GM12878 (cell line): Measurements from ENCODE around the gene DYDC2. TPM values are rescaled to one million over a fixed set of nuclear protein-coding genes. Genes with fewer than 3 reads are reported as not detected.

Experiments
- ATAC-seq: fragments of 200-7000 bp; cut with Tn5 transposase; 3 replicates; pipeline ENCODE4 v1.9.1; 2020; ENCODE audit warnings: mild to moderate bottlenecking, moderate library complexity
- BruUV-seq: library from RNA; stranded (reverse); fragments of 400-500 nt; replicated peaks from 2 replicates; lab custom pipeline; 2021; lab: Mats Ljungman, UMichigan
- CTCF ChIA-PET: fragments of 300-600 bp; sonication (Branson Sonifier 250); formaldehyde crosslinking; extraction: SDS; loops from one replicate; lab custom pipeline; 2021; ENCODE audit warnings: inconsistent platforms; lab: Yijun Ruan, JAX
- POLR2A ChIA-PET: fragments of 350-600 bp; formaldehyde crosslinking; extraction: SDS; loops from one replicate; lab custom pipeline; 2021; ENCODE audit warnings: inconsistent platforms; lab: Charles Lee
- RAD21 ChIA-PET: fragments of 300-600 bp; sonication (Branson Sonifier 250); formaldehyde crosslinking; loops from one replicate; lab custom pipeline; 2023; ENCODE audit warnings: antibody characterized with exemption; ENCODE audit not compliant: unreplicated experiment; lab: Charles Lee
- SMC1A ChIA-PET: fragments of 300-600 bp; sonication (Branson Sonifier 250); formaldehyde crosslinking; loops from one replicate; lab custom pipeline; 2023; ENCODE audit not compliant: unreplicated experiment, uncharacterized antibody; lab: Charles Lee
- DNase-seq: peaks from one replicate; pipeline ENCODE4 v3.0.0-alpha.2; 2011; ENCODE audit warnings: low read depth, low spot score
- FAIRE-seq: peaks from 3 replicates; lab custom pipeline; 2011; peaks lifted over from hg19 to GRCh38; lab: Jason Lieb, UNC
- H2AFZ ChIP-seq: 2 replicates; pipeline ENCODE4 v1.6.0; 2011; ENCODE audit warnings: low read depth, low read length, control low read depth; ENCODE audit not compliant: control insufficient read depth
- H3K27ac ChIP-seq: 2 replicates; pipeline ENCODE4 v1.5.1; 2011; ENCODE audit warnings: control low read depth; ENCODE audit not compliant: control insufficient read depth, insufficient read depth
- H3K27me3 ChIP-seq, 2 experiments: replicated peaks in 1 of 2; 2 replicates each; pipeline versions ENCODE4 v1.6.0 to v1.6.1; 2011; ENCODE audit warnings: low read length in 1 of 2; ENCODE audit not compliant: control insufficient read depth in 2 of 2, insufficient read depth in 2 of 2
- H3K36me3 ChIP-seq, 2 experiments: 2 replicates each; pipeline ENCODE4 v1.5.1; 2011; ENCODE audit warnings: low read length in 1 of 2; ENCODE audit not compliant: control insufficient read depth in 2 of 2, insufficient read depth in 2 of 2
- H3K4me1 ChIP-seq: 2 replicates; pipeline ENCODE4 v1.6.1; 2011; ENCODE audit warnings: mild to moderate bottlenecking, low read length, moderate library complexity, mixed read lengths; ENCODE audit not compliant: control insufficient read depth, insufficient read depth
- H3K4me2 ChIP-seq: 2 replicates; pipeline ENCODE4 v1.6.0; 2011; ENCODE audit warnings: control low read depth; ENCODE audit not compliant: control insufficient read depth, insufficient read depth
- H3K4me3 ChIP-seq: fragments of 200-600 bp; sonication (generic); 2 replicates; pipeline ENCODE4 v1.5.1; 2016
- H3K79me2 ChIP-seq: 2 replicates; pipeline ENCODE4 v1.6.0; 2011; ENCODE audit warnings: low read length; ENCODE audit not compliant: control insufficient read depth, insufficient read depth
- H3K9ac ChIP-seq: 2 replicates; pipeline ENCODE4 v1.8.0; 2011; ENCODE audit warnings: low read length, control low read depth, mixed read lengths; ENCODE audit not compliant: control insufficient read depth, insufficient read depth
- H3K9me3 ChIP-seq: replicated peaks from 3 replicates; pipeline ENCODE4 v1.5.1; 2011; ENCODE audit warnings: mild to moderate bottlenecking, low read length; ENCODE audit not compliant: control insufficient read depth, insufficient read depth
- H4K20me1 ChIP-seq: 2 replicates; pipeline ENCODE4 v1.6.0; 2011; ENCODE audit not compliant: control insufficient read depth, insufficient read depth
- CEBPB ChIP-seq, 2 experiments: fragments of 150-350 bp in 1 of 2; IDR thresholded peaks; 2 replicates each; pipeline ENCODE4 v1.6.1; 2012 to 2014; ENCODE audit warnings: low read depth in 2 of 2, low read length in 2 of 2, borderline replicate concordance in 1 of 2, inconsistent platforms in 1 of 2
- HCFC1 ChIP-seq: fragments of 150-350 bp; IDR thresholded peaks from 2 replicates; pipeline ENCODE4 v1.6.1; 2014; ENCODE audit warnings: low read length
- HDGF ChIP-seq: fragments of 450-650 bp; IDR thresholded peaks from 2 replicates; pipeline ENCODE4 v1.6.1; 2016; ENCODE audit warnings: antibody characterized with exemption
- MEF2B ChIP-seq: fragments of 450-650 bp; IDR thresholded peaks from 2 replicates; pipeline ENCODE4 v1.6.1; 2018; ENCODE audit warnings: mild to moderate bottlenecking, moderate library complexity; ENCODE audit not compliant: partially characterized antibody, poor library complexity, severe bottlenecking
- SUZ12 ChIP-seq: fragments of 200-600 bp; sonication (generic); IDR thresholded peaks from one replicate; pipeline ENCODE4 v1.6.1; 2018; ENCODE audit warnings: antibody characterized with exemption, mild to moderate bottlenecking; ENCODE audit not compliant: unreplicated experiment
- ZNF207 ChIP-seq: fragments of 450-650 bp; IDR thresholded peaks from 2 replicates; pipeline ENCODE4 v1.6.1; 2014; ENCODE audit warnings: antibody characterized with exemption, mild to moderate bottlenecking, borderline replicate concordance
- WGBS: methylation state at CpG from one replicate; pipeline ENCODE4 v1.1.6; 2016; ENCODE audit warnings: low lambda C conversion rate; ENCODE audit not compliant: insufficient replicate concordance, insufficient coverage; ENCODE audit errors: missing lambda C conversion rate; 5-methylcytosine and 5-hydroxymethylcytosine counted together
- in situ Hi-C: fragments of 300-500 bp; cut with MboI; formaldehyde crosslinking; loops from 9 replicates; pipeline ENCODE4 v1.14.3; 2018; ENCODE audit warnings: mixed read lengths
- intact Hi-C: fragments of 100-400 bp; cut with micrococcal nuclease; formaldehyde crosslinking; loops from one replicate; pipeline ENCODE4 v1.14.2; 2022; ENCODE audit not compliant: unreplicated experiment
- polyA plus RNA-seq, 11 experiments: library from polyadenylated mRNA; depleted of rRNA in 4 of 11; unstranded in 6 of 11; stranded (reverse) in 5 of 11; fragments of >200 nt; fragmentation: Nextera tagmentation in 4 of 11; fragmentation: Illumina TruSeq in 1 of 11; extraction: Ambion mirVana in 4 of 11; extraction: Trizol in 1 of 11; gene quantifications; 1 replicate in 1 of 11; 2 replicates in 10 of 11; pipeline versions ENCODE4 v1.2.1 to v1.2.3, GENCODE V29; 2011 to 2016; ENCODE audit warnings: inconsistent platforms in 2 of 11, missing spikeins in 2 of 11, low read depth in 1 of 11
- total RNA-seq, 4 experiments: library from RNA; depleted of rRNA in 3 of 4; stranded (reverse); fragments of >200 nt in 3 of 4; fragmentation: Illumina TruSeq in 1 of 4; extraction: Trizol in 1 of 4; gene quantifications; 2 replicates each; pipeline versions ENCODE4 v1.2.1 to v1.2.3, GENCODE V29; 2013 to 2021

Gene DYDC2
- total and polyA plus RNA-seq, 10 of the 15 experiments (the other 5 are each of a cell fraction or from before 2014, with no cell fraction given), result 0.18 TPM; not detected in 9

GRCh38 chr10:80372675-80373074 is 16.1 kb downstream of the DYDC2 start:
- no TSS peak for BruUV-seq
- Histone ChIP-seq H3K9me3 (no peaks in the 10 kb centered on the region; the same call in 2 of the 3 replicates), H3K4me3 (no peak overlapping the region), H3K27me3 (peaks cover 0 to 4% of the 10 kb centered on the region in 2 experiments; a peak in 2 of 4 replicates), H3K4me1 (no peaks in the 10 kb centered on the region), H2AFZ (no peak overlapping the region), H3K36me3 (no peaks in the 10 kb centered on the region), H4K20me1 (no peaks in the 10 kb centered on the region), H3K27ac (no peak overlapping the region), H3K9ac (no peak overlapping the region), H3K79me2 (no peaks in the 10 kb centered on the region), H3K4me2 (no peak overlapping the region)
- FAIRE-seq (no peak), DNase-seq (no peak), ATAC-seq (no peak)
- SMC1A ChIA-PET, result interaction anchor here (1.3 kb wide), 1 partner anchor 132 kb away, joined by 3 read pairs; no protein-coding TSS in a partner anchor
- CTCF ChIA-PET, result no interaction called here
- intact Hi-C loops, result no loop called here
- in situ Hi-C loops, result no loop called here
- 48% methylated on average over 5 of the region's 5 CpGs for WGBS
- TF ChIP-seq HCFC1 (no peak), ZNF207 (no peak), SUZ12 (no peak), CEBPB (IDR thresholded peaks at IDR 0.05; ENCODE audit: borderline replicate concordance in 1 of 2, low read depth in 2 of 2, low read length in 2 of 2) (no peak), HDGF (no peak)
- RAD21 ChIA-PET, result no interaction called here
- POLR2A ChIA-PET, result no interaction called here

- intact Hi-C loops, result no loop called here
Measured at GRCh38 chr10:80373502-80373901, 16.9 kb downstream of the DYDC2 start.

More at GRCh38 chr10:80373502-80373901, 16.9 kb downstream of the DYDC2 start:
- H4K20me1 ChIP-seq, result no peaks in the 10 kb centered on the region
- no peak overlapping the region for H3K9ac ChIP-seq
- FAIRE-seq (no peak), ATAC-seq (no peak)
- H3K36me3 ChIP-seq, result no peaks in the 10 kb centered on the region
- CTCF ChIA-PET, result no interaction called here
- in situ Hi-C loops, result no loop called here
- H2AFZ ChIP-seq, result no peak overlapping the region
- RAD21 ChIA-PET, result no interaction called here
- no peaks in the 10 kb centered on the region for H3K9me3 ChIP-seq
- POLR2A ChIA-PET, result no interaction called here
- H3K4me1 ChIP-seq, result no peaks in the 10 kb centered on the region
- SMC1A ChIA-PET, result interaction anchor here (1.3 kb wide), 1 partner anchor 132 kb away, joined by 3 read pairs; no protein-coding TSS in a partner anchor
- no peak overlapping the region for H3K4me2 ChIP-seq
- H3K27ac ChIP-seq, result no peak overlapping the region
- WGBS, result 6% methylated on average over 2 of the region's 2 CpGs
- H3K27me3 ChIP-seq, result peaks cover 0 to 4% of the 10 kb centered on the region in 2 experiments; a peak in 2 of 4 replicates
- BruUV-seq, result no TSS peak
- H3K79me2 ChIP-seq, result no peaks in the 10 kb centered on the region
- no peak overlapping the region for H3K4me3 ChIP-seq
- no peak for TF ChIP-seq MEF2B
- TF ChIP-seq, all 136 proteins: peak for 0
- no peak for DNase-seq
